HepG2 (cell line): ENCODE results near the gene RAPGEF6. TPM values are rescaled to one million over a fixed set of nuclear protein-coding genes. Genes with fewer than 3 reads are reported as not detected.
A peak's percentile ranks its signal among the peaks of the same experiment; 100 is the strongest.

Experiments
- ARHGAP35 ChIP-seq: sonication (generic); formaldehyde crosslinking; IDR thresholded peaks from 2 replicates; pipeline ENCODE4 v1.9.0; 2022; ENCODE audit warnings: mild to moderate bottlenecking, inconsistent platforms, moderate library complexity, missing genetic modification reagents, borderline replicate concordance
- ARNTL ChIP-seq: sonication (generic); formaldehyde crosslinking; IDR thresholded peaks from 2 replicates; pipeline ENCODE4 v1.4.0; 2020; ENCODE audit warnings: mild to moderate bottlenecking, missing genetic modification reagents
- ASH2L ChIP-seq: fragments of 300-600, 200-600 bp; sonication (generic); IDR thresholded peaks from 2 replicates; pipeline ENCODE4 v1.7.0; 2017; ENCODE audit warnings: low read depth, mild to moderate bottlenecking, moderate library complexity, mixed read lengths, low read length; ENCODE audit not compliant: insufficient read length
- EP300 ChIP-seq, 3 experiments: sonication (generic) in 1 of 3; formaldehyde crosslinking in 1 of 3; IDR thresholded peaks; 2 replicates each; pipeline versions ENCODE4 v1.5.1 to v1.6.1; 2011 to 2020; ENCODE audit warnings: low read depth in 2 of 3, low read length in 2 of 3, borderline replicate concordance in 1 of 3, improper control_type of control experiment in 1 of 3, mild to moderate bottlenecking in 1 of 3, missing genetic modification reagents in 1 of 3, moderate library complexity in 1 of 3
- HDAC2 ChIP-seq: sonication (generic); formaldehyde crosslinking; IDR thresholded peaks from 2 replicates; pipeline ENCODE4 v1.4.0; 2020; ENCODE audit warnings: missing genetic modification reagents
- HDAC6 ChIP-seq: fragments of 200-600 bp; sonication (generic); IDR thresholded peaks from 2 replicates; pipeline ENCODE4 v1.7.0; 2017; ENCODE audit warnings: mild to moderate bottlenecking, antibody characterized with exemption, low read length, low read depth
- PATZ1 ChIP-seq: sonication (generic); formaldehyde crosslinking; IDR thresholded peaks from 2 replicates; pipeline ENCODE4 v1.4.0; 2020; ENCODE audit warnings: missing genetic modification reagents
- PITX1 ChIP-seq: sonication (generic); formaldehyde crosslinking; IDR thresholded peaks from 2 replicates; pipeline ENCODE4 v1.5.1; 2020; ENCODE audit warnings: mild to moderate bottlenecking, missing genetic modification reagents
- SMYD3 ChIP-seq: sonication (generic); formaldehyde crosslinking; IDR thresholded peaks from 2 replicates; pipeline ENCODE4 v1.8.1; 2023; ENCODE audit warnings: mild to moderate bottlenecking, missing genetic modification reagents
- SRF ChIP-seq: IDR thresholded peaks from 2 replicates; pipeline ENCODE4 v1.6.1; 2011; ENCODE audit warnings: mild to moderate bottlenecking, low read depth, low read length, moderate library complexity
- TARDBP ChIP-seq: sonication (generic); formaldehyde crosslinking; IDR thresholded peaks from 2 replicates; pipeline ENCODE4 v1.8.0; 2022; ENCODE audit warnings: mild to moderate bottlenecking, missing genetic modification reagents
- ZBTB26 ChIP-seq: IDR thresholded peaks from 2 replicates; pipeline ENCODE4 v1.6.1; 2016; ENCODE audit warnings: missing compliant biosample characterization, missing genetic modification reagents, borderline replicate concordance
- ZNF33A ChIP-seq: sonication (generic); formaldehyde crosslinking; IDR thresholded peaks from 2 replicates; pipeline ENCODE4 v1.5.1; 2020; ENCODE audit warnings: missing genetic modification reagents, mild to moderate bottlenecking, moderate library complexity, borderline replicate concordance
- ZNF577 ChIP-seq: sonication (generic); formaldehyde crosslinking; IDR thresholded peaks from 2 replicates; pipeline ENCODE4 v1.4.0; 2020; ENCODE audit warnings: mild to moderate bottlenecking, low read depth, missing genetic modification reagents, borderline replicate concordance
- ZNF761 ChIP-seq: sonication (generic); formaldehyde crosslinking; conservative IDR thresholded peaks from 2 replicates; pipeline ENCODE4 v1.4.0; 2020; ENCODE audit warnings: mild to moderate bottlenecking, missing genetic modification reagents
- ZNF788 ChIP-seq: sonication (generic); formaldehyde crosslinking; IDR thresholded peaks from 2 replicates; pipeline ENCODE4 v1.5.0; 2020; ENCODE audit warnings: mild to moderate bottlenecking, missing genetic modification reagents, borderline replicate concordance
- polyA plus RNA-seq, 8 experiments: library from polyadenylated mRNA; depleted of rRNA in 3 of 8; stranded (reverse) in 7 of 8; unstranded in 1 of 8; fragments of >200 nt; fragmentation: Illumina TruSeq in 4 of 8; extraction: Trizol in 4 of 8; gene quantifications; 2 replicates each; pipeline versions ENCODE4 v1.2.1 to v1.2.3, GENCODE V29; 2011 to 2016; ENCODE audit warnings: low read depth in 4 of 8, missing spikeins in 1 of 8, mixed read lengths in 1 of 8; ENCODE audit not compliant: insufficient read depth in 1 of 8
- total RNA-seq, 5 experiments: library from RNA; depleted of rRNA; stranded (reverse); fragments of >200 nt; fragmentation: Illumina TruSeq; extraction: Trizol; gene quantifications; 2 replicates each; pipeline ENCODE4 v1.2.3, GENCODE V29; 2016; ENCODE audit warnings: low read depth in 1 of 5
- TF ChIP-seq, protein P1 (sequence below): IDR thresholded peaks from 2 replicates; pipeline ENCODE4 v1.6.1; 2012; ENCODE audit warnings: low read depth, low read length, improper control_type of control experiment
- TF ChIP-seq, protein P2 (sequence below): sonication (generic); formaldehyde crosslinking; IDR thresholded peaks from 2 replicates; pipeline ENCODE4 v1.5.1; 2020; ENCODE audit warnings: mild to moderate bottlenecking, missing genetic modification reagents, borderline replicate concordance

RAPGEF6 gene
- total and polyA plus RNA-seq, 2 of the 13 experiments (the other 11 are each of a cell fraction or from before 2014, with no cell fraction given), result 7.7 to 24.6 TPM

DNA sequence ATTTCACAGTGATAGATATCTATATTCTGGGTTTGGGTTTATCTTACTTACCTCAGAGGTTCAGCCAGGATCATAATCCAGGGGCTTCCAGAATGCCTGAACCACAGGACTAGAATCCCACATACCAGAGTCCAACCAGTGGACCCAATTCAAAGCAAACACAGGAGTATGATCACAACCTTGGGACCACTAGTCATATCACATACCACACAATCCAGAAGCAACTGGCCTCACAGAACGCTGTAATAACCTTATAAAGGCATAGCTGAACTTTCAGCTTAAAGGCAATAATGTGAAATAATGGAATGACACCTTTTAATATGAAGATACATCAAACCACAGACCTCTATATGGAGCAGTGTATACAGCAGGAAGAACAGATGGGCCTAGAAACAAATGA is 25.3 kb downstream of the RAPGEF6 start (continued):
- TF ChIP-seq ZNF761 (CRISPR knock-in tag), result no peak
- TF ChIP-seq ZNF788, result no peak
- TF ChIP-seq ASH2L, result peak; percentile 69
- peak; percentile 84 for TF ChIP-seq SRF
- TF ChIP-seq ZNF577, result no peak
- TF ChIP-seq TARDBP, result 0 out of 2 replicates have a peak, but pooled peaks have one; percentile 18
- peak; percentile 5; the same call in 1 of the 2 replicates for TF ChIP-seq HDAC2 (CRISPR knock-in tag)
- TF ChIP-seq, protein P1, sequence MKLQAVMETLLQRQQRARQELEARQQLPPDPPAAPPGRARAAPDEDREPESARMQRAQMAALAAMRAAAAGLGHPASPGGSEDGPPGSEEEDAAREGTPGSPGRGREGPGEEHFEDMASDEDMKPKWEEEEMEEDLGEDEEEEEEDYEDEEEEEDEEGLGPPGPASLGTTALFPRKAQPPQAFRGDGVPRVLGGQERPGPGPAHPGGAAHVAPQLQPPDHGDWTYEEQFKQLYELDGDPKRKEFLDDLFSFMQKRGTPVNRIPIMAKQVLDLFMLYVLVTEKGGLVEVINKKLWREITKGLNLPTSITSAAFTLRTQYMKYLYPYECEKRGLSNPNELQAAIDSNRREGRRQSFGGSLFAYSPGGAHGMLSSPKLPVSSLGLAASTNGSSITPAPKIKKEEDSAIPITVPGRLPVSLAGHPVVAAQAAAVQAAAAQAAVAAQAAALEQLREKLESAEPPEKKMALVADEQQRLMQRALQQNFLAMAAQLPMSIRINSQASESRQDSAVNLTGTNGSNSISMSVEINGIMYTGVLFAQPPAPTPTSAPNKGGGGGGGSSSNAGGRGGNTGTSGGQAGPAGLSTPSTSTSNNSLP, result peak; percentile 97
- TF ChIP-seq PATZ1 (CRISPR knock-in tag), result no peak
- no peak for TF ChIP-seq ARHGAP35
- TF ChIP-seq ZBTB26, result peak; percentile 97
- no peak for TF ChIP-seq SMYD3
- TF ChIP-seq, protein P2, sequence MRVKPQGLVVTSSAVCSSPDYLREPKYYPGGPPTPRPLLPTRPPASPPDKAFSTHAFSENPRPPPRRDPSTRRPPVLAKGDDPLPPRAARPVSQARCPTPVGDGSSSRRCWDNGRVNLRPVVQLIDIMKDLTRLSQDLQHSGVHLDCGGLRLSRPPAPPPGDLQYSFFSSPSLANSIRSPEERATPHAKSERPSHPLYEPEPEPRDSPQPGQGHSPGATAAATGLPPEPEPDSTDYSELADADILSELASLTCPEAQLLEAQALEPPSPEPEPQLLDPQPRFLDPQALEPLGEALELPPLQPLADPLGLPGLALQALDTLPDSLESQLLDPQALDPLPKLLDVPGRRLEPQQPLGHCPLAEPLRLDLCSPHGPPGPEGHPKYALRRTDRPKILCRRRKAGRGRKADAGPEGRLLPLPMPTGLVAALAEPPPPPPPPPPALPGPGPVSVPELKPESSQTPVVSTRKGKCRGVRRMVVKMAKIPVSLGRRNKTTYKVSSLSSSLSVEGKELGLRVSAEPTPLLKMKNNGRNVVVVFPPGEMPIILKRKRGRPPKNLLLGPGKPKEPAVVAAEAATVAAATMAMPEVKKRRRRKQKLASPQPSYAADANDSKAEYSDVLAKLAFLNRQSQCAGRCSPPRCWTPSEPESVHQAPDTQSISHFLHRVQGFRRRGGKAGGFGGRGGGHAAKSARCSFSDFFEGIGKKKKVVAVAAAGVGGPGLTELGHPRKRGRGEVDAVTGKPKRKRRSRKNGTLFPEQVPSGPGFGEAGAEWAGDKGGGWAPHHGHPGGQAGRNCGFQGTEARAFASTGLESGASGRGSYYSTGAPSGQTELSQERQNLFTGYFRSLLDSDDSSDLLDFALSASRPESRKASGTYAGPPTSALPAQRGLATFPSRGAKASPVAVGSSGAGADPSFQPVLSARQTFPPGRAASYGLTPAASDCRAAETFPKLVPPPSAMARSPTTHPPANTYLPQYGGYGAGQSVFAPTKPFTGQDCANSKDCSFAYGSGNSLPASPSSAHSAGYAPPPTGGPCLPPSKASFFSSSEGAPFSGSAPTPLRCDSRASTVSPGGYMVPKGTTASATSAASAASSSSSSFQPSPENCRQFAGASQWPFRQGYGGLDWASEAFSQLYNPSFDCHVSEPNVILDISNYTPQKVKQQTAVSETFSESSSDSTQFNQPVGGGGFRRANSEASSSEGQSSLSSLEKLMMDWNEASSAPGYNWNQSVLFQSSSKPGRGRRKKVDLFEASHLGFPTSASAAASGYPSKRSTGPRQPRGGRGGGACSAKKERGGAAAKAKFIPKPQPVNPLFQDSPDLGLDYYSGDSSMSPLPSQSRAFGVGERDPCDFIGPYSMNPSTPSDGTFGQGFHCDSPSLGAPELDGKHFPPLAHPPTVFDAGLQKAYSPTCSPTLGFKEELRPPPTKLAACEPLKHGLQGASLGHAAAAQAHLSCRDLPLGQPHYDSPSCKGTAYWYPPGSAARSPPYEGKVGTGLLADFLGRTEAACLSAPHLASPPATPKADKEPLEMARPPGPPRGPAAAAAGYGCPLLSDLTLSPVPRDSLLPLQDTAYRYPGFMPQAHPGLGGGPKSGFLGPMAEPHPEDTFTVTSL (CRISPR knock-in tag), result 0 out of 2 replicates have a peak, but pooled peaks have one; percentile 4
- 0 out of 2 replicates have a peak, but pooled peaks have one; percentile 30 for TF ChIP-seq ZNF33A (CRISPR knock-in tag)
- peak; percentile 26; the same call in 1 of the 2 replicates for TF ChIP-seq PITX1 (CRISPR knock-in tag)
- 0 out of 2 replicates have a peak, but pooled peaks have one; percentile 15 for TF ChIP-seq ARNTL (CRISPR knock-in tag)
- peak; percentile 10 to 37; a peak in 2 of 4 replicates for TF ChIP-seq EP300 (IDR thresholded peaks at IDR 0.05; ENCODE audit: low read depth in 2 of 2, low read length in 2 of 2)
- no peak for TF ChIP-seq EP300 (CRISPR knock-in tag; IDR thresholded peaks at IDR 0.05; ENCODE audit: borderline replicate concordance)
- no peak for TF ChIP-seq HDAC6
